CD4-positive, alpha-beta T cell (primary cell): ENCODE data around the gene GARS1. TPM values are rescaled to one million over a fixed set of nuclear protein-coding genes. Genes with fewer than 3 reads are reported as not detected.

ENCODE experiments used
- ATAC-seq: fragments of 200-7000 bp; cut with Tn5 transposase; one replicate; pipeline ENCODE4 v1.10.0; 2022; ENCODE audit warnings: mild to moderate bottlenecking; ENCODE audit not compliant: poor library complexity
- CTCF ChIA-PET: fragments of 350-600 bp; sonication (Branson Sonifier 250); formaldehyde crosslinking; loops from one replicate; lab custom pipeline; 2021; ENCODE audit warnings: antibody characterized with exemption, inconsistent platforms; lab: Charles Lee
- POLR2A ChIA-PET: fragments of 350-600 bp; sonication (Branson Sonifier 250); formaldehyde crosslinking; loops from one replicate; lab custom pipeline; 2021; ENCODE audit warnings: antibody characterized with exemption, inconsistent platforms; lab: Charles Lee
- DNase-seq, 14 experiments: peaks; one replicate each; pipeline ENCODE4 v3.0.0-alpha.2; 2013 to 2020; ENCODE audit warnings: mixed read lengths in 2 of 14
- H3K27ac ChIP-seq, 2 donors: one replicate each; pipeline versions ENCODE4 v1.5.1 to v1.7.0; 2013; ENCODE audit warnings: low read length in 2 of 2, low read depth in 1 of 2, mild to moderate bottlenecking in 1 of 2
- H3K27me3 ChIP-seq, 2 experiments: 1 replicate in 1 of 2; 2 replicates in 1 of 2; pipeline versions ENCODE4 v1.6.1 to v1.7.0; 2013; ENCODE audit warnings: low read length in 2 of 2, control low read depth in 1 of 2, mild to moderate bottlenecking in 1 of 2, moderate library complexity in 1 of 2; ENCODE audit not compliant: insufficient read depth in 2 of 2, control insufficient read depth in 1 of 2
- H3K36me3 ChIP-seq: one replicate; pipeline ENCODE4 v1.6.1; 2013; ENCODE audit warnings: low read length, control low read depth; ENCODE audit not compliant: insufficient read depth
- H3K4me1 ChIP-seq: one replicate; pipeline ENCODE4 v1.6.1; 2013; ENCODE audit warnings: low read length, control low read depth; ENCODE audit not compliant: insufficient read depth
- H3K4me3 ChIP-seq: one replicate; pipeline ENCODE4 v1.5.1; 2013; ENCODE audit warnings: mild to moderate bottlenecking, low read length, moderate library complexity
- H3K9me3 ChIP-seq, 2 experiments: 1 replicate in 1 of 2; 2 replicates in 1 of 2; pipeline versions ENCODE4 v1.6.1 to v1.7.0; 2013; ENCODE audit warnings: low read length in 2 of 2, mild to moderate bottlenecking in 2 of 2, control low read depth in 1 of 2, moderate library complexity in 1 of 2; ENCODE audit not compliant: control insufficient read depth in 1 of 2, insufficient read depth in 1 of 2
- H3K27ac Mint-ChIP-seq: one replicate; pipeline ENCODE4 v1.8.0; 2020; ENCODE audit warnings: mixed read lengths
- H3K27me3 Mint-ChIP-seq: one replicate; pipeline ENCODE4 v1.8.0; 2021; ENCODE audit warnings: mixed read lengths
- H3K36me3 Mint-ChIP-seq: one replicate; pipeline ENCODE4 v1.8.0; 2021; ENCODE audit warnings: low read depth, mixed read lengths
- H3K4me1 Mint-ChIP-seq: one replicate; pipeline ENCODE4 v1.8.0; 2021; ENCODE audit warnings: low read depth, mixed read lengths
- H3K4me3 Mint-ChIP-seq: one replicate; pipeline ENCODE4 v1.8.0; 2020; ENCODE audit warnings: mild to moderate bottlenecking, mixed read lengths
- H3K9me3 Mint-ChIP-seq: one replicate; pipeline ENCODE4 v1.8.0; 2020; ENCODE audit warnings: mixed read lengths
- intact Hi-C, 2 experiments: fragments of 100-400 bp; cut with DNase I in 1 of 2; cut with micrococcal nuclease in 1 of 2; formaldehyde crosslinking; loops; one replicate each; pipeline versions ENCODE4 v1.15.1 to v1.9.0; 2023 to 2025; cut with DNase I, micrococcal nuclease
- total RNA-seq, 174 experiments: library from RNA in 2 of 174; stranded (reverse) in 2 of 174; gene quantifications; one replicate each; pipeline ENCODE4 v1.2.3 and lab custom pipeline; 2021 to 2026
- TF ChIP-seq, protein P1 (sequence below): fragments of 200-600 bp; IDR thresholded peaks from one replicate; pipeline ENCODE4 v1.8.0; 2022; ENCODE audit warnings: antibody characterized with exemption, mild to moderate bottlenecking

The GARS1 gene
- total RNA-seq, 2 experiments from 2014 or later = 127 to 132 TPM

GRCh38 chr7:30553141-30553540 is 41.5 kb upstream of the GARS1 start:
- POLR2A ChIA-PET = no interaction called here
- CTCF ChIA-PET = no interaction called here
- Histone ChIP-seq H3K4me3 (no peak overlapping the region), H3K4me1 (no peaks in the 10 kb centered on the region), H3K27ac (no peak overlapping the region), H3K36me3 (peaks cover 4% of the 10 kb centered on the region), H3K27me3 (no peaks in the 10 kb centered on the region), H3K9me3 (no peaks in the 10 kb centered on the region)
- H3K27me3 Mint-ChIP-seq = no peaks in the 10 kb centered on the region
- no peak overlapping the region for H3K4me3 Mint-ChIP-seq
- intact Hi-C loops = no loop called here
- DNase-seq (no peak), ATAC-seq (no peak)
- TF ChIP-seq, protein P1, sequence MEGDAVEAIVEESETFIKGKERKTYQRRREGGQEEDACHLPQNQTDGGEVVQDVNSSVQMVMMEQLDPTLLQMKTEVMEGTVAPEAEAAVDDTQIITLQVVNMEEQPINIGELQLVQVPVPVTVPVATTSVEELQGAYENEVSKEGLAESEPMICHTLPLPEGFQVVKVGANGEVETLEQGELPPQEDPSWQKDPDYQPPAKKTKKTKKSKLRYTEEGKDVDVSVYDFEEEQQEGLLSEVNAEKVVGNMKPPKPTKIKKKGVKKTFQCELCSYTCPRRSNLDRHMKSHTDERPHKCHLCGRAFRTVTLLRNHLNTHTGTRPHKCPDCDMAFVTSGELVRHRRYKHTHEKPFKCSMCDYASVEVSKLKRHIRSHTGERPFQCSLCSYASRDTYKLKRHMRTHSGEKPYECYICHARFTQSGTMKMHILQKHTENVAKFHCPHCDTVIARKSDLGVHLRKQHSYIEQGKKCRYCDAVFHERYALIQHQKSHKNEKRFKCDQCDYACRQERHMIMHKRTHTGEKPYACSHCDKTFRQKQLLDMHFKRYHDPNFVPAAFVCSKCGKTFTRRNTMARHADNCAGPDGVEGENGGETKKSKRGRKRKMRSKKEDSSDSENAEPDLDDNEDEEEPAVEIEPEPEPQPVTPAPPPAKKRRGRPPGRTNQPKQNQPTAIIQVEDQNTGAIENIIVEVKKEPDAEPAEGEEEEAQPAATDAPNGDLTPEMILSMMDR = no peak
- H3K27ac Mint-ChIP-seq = no peak overlapping the region
- peaks cover 29% of the 10 kb centered on the region for H3K36me3 Mint-ChIP-seq
- H3K9me3 Mint-ChIP-seq = no peaks in the 10 kb centered on the region
- peaks cover 5% of the 10 kb centered on the region for H3K4me1 Mint-ChIP-seq

DNA sequence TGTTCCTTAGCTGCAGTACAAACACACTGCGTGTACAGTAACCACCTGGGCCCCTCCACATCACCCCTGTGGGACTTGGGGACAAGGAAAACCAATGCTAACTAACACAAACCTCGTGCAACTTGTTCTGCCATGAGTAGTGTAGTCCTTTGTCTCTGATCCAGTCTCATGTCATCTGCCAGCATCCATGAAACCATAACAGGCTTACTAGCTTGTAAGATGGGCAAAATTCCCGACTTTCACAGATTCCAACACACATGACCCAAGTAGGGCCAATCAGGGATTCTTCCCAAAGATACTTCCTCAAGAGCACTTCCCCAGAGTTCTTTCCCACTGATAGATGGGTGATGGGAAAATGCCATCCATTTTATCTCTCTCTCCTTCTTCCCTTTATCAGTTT is 41.1 kb upstream of the GARS1 start:
- Histone ChIP-seq H3K36me3 (peaks cover 5% of the 10 kb centered on the region), H3K4me1 (no peaks in the 10 kb centered on the region), H3K27me3 (no peaks in the 10 kb centered on the region), H3K27ac (no peak overlapping the region), H3K9me3 (no peaks in the 10 kb centered on the region), H3K4me3 (no peak overlapping the region)
- Mint-ChIP-seq H3K27ac (no peak overlapping the region), H3K36me3 (peaks cover 29% of the 10 kb centered on the region), H3K4me3 (no peak overlapping the region), H3K4me1 (peaks cover 5% of the 10 kb centered on the region), H3K27me3 (no peaks in the 10 kb centered on the region), H3K9me3 (no peaks in the 10 kb centered on the region)
- ATAC-seq (no peak), DNase-seq (no peak)
- ChIA-PET CTCF (no interaction called here), POLR2A (no interaction called here)
- TF ChIP-seq, protein P1 = no peak
- intact Hi-C loops = no loop called here

- peaks cover 5% of the 10 kb centered on the region for H3K36me3 ChIP-seq
- TF ChIP-seq, protein P1 = no peak
- H3K4me3 ChIP-seq = no peak overlapping the region
- H3K27me3 ChIP-seq = no peaks in the 10 kb centered on the region
- no peak overlapping the region for H3K27ac ChIP-seq
- H3K4me1 Mint-ChIP-seq = no peaks in the 10 kb centered on the region
- no peaks in the 10 kb centered on the region for H3K9me3 Mint-ChIP-seq
- H3K36me3 Mint-ChIP-seq = peaks cover 11% of the 10 kb centered on the region
- ATAC-seq (no peak), DNase-seq (no peak)
- no peaks in the 10 kb centered on the region for H3K27me3 Mint-ChIP-seq
- H3K4me1 ChIP-seq = no peaks in the 10 kb centered on the region
- no peaks in the 10 kb centered on the region for H3K9me3 ChIP-seq
- H3K4me3 Mint-ChIP-seq = no peak overlapping the region
- CTCF ChIA-PET = no interaction called here
- POLR2A ChIA-PET = no interaction called here
- intact Hi-C loops = no loop called here
- H3K27ac Mint-ChIP-seq = no peak overlapping the region
Observed at GRCh38 chr7:30555525-30555924, 39.2 kb upstream of the GARS1 start.
